IPS DF 4.7 (cell line): ENCODE measurements around the gene PRKCI.
"Not testable (repeated sequence)": the region's sequence is repeated elsewhere in the genome, so short reads cannot be mapped to it uniquely, and the experiment has no call there.

ENCODE experiments used
- DNase-seq: peaks from one replicate; pipeline ENCODE4 v3.0.0-alpha.2; 2013; ENCODE audit warnings: low spot score; ENCODE audit errors: extremely low read depth

PRKCI gene

DNA sequence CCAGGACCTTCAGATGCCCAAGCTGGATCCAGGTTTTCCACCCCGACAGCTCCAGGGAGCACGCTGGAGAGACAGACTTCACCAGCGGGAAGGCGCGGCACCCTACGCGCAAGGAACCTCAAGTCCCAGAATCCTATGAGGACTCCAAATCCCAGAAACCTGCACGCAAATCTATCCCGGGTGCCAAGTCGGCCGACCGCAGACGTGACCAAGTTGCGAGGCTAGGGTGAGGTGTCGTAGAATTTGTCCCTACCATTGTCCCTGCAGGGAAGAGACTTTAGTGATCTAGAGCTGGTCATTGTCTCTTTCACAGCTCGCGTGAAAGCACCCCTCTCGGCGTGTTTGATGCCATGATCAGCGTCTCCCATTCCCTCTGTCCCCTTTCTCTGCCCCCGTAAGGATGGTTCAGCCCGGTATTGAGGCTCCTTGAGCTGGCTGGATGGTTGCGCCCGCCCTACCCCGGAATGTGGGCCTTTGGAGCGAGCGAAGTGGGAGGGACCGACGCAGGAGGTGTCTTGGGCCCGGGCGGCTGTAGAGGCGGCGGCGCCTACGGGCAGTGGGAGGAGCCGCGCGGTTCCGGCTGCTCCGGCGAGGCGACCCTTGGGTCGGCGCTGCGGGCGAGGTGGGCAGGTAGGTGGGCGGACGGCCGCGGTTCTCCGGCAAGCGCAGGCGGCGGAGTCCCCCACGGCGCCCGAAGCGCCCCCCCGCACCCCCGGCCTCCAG is at the start of gene PRKCI:
Gene PRKCI (plus strand): TSS at position 501 of the 723 bp plus-strand sequence. CDS start 246 bp downstream, outside the sequence.
- DNase-seq: peak; percentile 81

DNA sequence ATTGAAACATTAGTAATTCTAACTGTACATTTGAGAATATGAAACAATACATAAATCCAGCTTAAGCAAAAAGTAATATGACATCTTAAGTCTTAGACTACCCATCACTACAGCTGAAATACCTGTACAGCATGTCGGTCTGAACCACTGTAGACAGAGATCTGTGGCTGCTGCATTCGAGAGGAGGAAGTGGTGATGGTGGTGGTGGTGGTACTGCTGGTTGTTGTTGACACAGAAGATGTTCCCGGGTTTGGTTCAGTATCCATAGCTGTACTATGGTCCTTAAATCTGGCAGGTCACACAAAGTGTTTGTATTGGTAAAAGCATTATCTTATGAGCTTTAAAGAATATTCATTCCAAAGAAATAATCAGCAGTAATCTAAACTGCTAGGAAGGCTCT is 43.6 kb upstream of the PRKCI start:
- DNase-seq: no peak

DNA sequence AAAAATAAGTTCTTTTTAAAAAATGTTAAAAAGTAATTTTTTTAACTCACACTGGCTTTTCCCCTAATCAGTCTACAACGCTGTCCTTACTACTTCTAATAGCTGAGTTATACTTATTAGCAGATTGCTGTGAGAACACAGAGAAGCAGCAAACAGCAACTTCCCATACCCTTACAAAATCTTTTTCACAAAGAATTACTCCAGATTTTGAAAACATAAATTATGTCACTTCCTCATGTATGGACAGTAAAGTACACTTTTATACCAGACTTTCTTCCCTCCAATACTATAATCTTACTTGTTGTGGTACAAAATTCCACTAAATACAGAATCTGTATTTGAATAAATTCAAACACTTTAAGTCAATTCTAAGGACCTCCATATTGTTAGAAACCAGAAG is 42.8 kb upstream of the PRKCI start:
- DNase-seq: no peak

- no peak for DNase-seq
Observed at GRCh38 chr3:170180079-170180907, 41.9 kb upstream of the PRKCI start.

DNA sequence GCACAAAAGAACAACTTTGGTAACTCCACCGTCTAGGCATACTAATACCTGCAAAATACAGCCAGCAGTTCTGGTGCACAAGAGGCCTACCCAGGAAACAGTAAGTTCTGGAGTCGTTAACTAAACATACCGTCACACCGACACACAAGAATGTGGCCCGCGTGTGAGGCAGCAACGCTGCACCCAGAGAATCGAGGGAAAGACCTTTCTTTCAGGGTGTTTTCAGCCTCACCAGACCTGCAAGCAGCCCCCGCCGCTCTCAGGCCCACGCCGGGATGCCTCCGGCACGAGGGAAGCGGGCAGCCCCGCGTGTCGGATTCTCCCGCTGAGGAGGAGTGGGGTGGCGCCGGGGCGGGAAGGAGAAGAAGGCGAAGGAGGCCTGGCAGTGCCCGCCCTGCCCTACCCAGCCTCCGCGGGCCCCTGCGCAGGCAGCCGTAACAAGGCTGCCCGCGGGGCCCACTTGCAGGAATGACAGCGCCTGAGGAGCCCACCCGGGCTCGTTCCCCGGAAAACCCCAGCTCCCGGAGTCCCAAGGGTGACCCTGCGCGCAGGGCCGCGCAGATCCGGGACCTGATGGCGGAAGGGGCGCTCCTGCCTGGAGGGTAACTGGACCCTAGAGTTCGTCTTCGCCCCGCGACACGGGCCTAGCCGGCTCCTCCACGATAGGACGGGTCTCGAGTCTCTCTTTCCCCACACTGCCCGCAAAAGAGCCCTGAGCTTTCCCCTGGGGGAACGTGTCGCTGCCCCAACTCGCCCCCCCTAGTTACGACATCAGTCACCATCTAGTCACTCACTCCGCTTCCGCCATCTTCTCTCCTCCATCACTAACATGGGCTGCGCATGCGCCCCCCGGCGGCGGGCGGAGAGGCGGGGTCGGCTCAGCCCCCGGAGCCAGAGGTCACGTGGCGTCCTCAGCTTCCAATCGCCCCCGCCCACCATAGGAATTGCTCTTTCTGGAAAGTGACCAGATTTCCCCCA is 41.0 kb upstream of the PRKCI start, which contains the start of gene PHC3:
Gene PHC3 (minus strand): TSS at position 826 of the 978 bp plus-strand sequence. CDS start 18 bp downstream, at position 808.
- DNase-seq: peak; percentile 41

- DNase-seq: no peak
Observed at GRCh38 chr3:170189398-170190256, 32.6 kb upstream of the PRKCI start.

GRCh38 chr3:170195759-170196158 is 26.5 kb upstream of the PRKCI start:
- not testable (repeated sequence) for DNase-seq

DNA sequence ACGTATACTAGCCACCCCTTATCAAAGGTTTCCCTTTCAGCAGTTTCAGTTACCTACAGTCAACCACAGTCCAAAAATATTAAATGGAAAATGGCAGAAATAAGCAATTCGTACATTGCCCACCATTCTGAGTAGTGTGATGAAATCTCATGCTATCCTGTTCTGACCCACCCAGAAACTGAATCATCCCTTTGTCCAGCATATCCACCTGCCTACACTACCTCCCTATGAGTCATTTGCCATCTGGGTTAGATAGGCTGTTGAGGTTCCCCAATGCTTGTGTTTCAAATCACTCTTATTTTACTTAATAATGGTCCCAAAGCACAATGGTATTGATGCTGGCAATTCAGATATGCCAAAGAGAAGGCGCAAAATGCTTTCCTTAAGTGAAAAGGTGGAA is 25.4 kb upstream of the PRKCI start:
- no peak for DNase-seq

DNA sequence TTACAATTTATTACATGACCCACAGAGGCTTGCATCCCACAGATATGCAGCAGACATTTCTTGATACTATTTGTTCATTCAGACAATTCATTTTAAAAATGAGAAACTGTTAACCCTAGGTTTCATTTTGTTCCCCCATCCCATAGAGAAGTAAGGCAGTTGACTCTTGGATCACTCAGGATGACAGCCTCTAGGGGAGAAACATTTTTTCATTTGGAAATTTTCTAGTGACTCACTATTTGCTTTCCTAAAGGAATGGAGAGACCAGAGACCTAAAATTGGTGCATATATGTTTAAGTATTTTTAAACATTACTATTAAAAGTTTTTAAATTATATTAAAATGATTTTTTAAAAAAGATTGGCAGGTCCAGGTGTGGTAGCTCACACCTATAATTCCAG is 21.2 kb upstream of the PRKCI start:
- no peak for DNase-seq

DNA sequence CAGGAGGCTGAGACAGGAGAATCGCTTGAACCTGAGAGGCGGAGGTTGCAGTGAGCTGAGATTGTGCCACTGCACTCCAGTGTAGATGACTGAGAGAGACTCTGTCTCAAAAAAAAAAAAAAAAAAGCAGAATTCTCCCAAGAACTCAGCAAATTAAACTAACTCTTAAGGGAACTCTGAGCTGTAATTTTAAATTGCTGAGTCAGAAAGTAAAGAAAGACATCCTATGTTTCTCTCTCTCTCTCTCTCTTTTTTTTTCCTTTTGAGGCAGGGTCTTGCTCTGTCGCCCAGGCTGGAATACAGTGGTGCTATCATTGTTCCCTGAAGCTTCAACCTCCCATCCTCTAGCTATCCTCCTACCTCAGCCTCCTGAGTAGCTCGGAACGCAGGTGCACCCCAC is 20.7 kb upstream of the PRKCI start:
- no peak for DNase-seq

DNA sequence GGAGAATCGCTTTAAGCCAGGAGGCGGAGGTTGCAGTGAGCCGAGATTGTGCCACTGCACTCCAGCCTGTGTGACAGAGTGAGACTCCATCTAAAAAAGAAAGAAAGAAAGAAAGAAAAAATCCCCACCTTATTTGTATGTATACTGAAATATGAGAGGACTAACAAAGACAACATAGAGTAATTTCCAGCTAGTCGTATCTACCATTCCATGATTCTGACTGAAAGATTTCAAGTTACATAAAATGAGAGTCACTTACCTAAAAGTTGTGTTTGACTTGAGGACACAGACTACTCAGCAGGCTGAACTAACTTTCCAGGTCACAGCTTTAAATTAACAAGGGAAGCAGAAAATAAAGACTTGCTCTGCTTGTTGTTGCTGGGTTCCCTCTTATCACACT is 18.8 kb upstream of the PRKCI start:
- no peak for DNase-seq

DNA sequence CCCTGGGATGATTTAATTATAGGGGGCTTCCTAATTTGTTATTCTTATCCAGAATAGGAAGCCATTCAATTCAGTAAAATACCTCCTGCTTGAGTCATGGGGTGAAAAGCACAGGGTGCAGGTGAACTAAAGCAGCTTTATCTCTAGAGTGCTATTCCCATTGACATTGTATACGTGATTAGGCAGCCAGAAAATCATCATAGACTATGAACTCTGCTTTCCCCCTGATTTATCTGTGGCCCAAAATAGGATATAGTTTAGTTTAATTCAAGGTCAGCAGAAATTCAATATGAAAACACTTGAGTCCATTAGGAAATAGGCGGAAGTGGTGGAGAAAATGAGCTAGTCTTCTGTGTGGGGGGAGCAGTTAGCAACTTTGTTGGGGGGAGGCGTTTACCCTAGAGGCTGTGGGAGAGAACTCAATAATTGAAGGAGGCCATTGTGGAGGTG is 18.2 kb upstream of the PRKCI start:
- DNase-seq: no peak

DNA sequence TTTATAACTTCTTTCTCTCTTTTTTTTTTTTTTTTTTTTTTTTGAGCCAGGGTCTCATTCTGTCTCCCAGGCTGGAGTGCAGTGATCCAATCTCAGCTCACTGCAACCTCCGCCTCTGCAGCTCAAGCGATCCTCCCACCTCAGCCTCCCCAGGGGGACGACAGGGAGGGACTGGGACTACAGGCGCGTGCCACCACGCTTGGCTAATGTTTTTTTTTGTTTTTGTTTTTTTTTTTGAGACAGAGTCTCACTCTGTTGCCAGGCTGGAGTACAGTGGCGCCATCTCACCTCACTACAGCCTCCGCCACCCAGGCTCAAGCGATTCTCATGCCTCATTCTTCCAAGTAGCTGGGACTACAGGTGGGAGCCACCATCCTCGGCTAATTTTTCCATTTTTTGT is 17.7 kb upstream of the PRKCI start:
- DNase-seq: no peak

GRCh38 chr3:170205302-170205701 is 16.9 kb upstream of the PRKCI start:
- no peak for DNase-seq

DNA sequence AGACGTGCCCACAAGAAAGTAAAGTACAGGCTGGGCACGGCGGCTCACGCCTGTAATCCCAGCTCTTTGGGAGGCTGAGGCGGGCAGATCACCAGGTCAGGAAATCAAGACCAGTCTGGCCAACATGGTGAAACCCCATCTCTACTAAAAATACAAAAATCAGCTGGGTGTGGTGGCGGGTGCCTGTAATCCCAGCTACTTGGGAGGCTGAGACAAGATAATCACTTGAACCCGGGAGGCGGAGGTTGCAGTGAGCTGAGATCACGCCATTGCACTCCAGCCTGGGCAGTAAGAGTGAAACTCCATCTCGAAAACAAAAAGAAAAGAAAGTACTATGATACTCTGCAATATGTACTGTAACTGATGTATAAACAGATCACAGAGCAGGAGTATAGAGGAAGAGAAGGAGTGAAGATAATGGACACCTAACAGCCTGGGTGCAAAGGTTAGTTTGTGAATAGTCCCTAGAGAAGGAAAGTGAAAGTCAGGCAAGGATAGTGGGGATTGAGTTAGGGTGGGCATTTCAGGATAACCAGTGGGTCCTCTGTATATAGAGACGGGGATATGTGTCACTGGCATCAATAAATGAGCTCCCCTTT is 16.0 kb upstream of the PRKCI start:
- not testable (repeated sequence) for DNase-seq

- no peak for DNase-seq
Observed at GRCh38 chr3:170207717-170208116, 14.5 kb upstream of the PRKCI start.

- DNase-seq: no peak
Observed at GRCh38 chr3:170211668-170212067, 10.6 kb upstream of the PRKCI start.

DNA sequence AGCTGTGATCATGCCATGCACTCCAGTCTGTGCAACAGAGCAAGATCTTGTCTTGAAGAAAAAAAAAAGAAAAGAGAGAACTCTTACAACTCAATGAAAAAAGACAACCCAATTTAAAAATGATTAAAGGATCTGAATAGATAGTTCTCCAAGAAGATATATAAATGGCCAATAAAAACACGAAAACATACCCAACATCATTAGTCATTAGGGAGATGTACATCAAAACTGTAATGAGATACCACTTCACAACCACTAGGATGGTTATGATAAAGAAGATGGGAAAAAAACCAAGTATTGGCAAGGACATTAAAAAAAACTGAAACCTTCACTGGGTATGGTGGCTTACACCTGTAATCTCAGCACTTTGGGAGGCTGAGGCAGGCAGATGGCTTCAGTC is 2.4 kb upstream of the PRKCI start:
- no peak for DNase-seq

GRCh38 chr3:170220871-170221270 is 1.4 kb upstream of the PRKCI start:
- no peak for DNase-seq
